LNCAP (cell line): Measurements from ENCODE around the gene SCARF2.

Experiments used
- TF ChIP-seq, protein P1 (sequence below): fragments of 450-650 bp; IDR thresholded peaks from 2 replicates; pipeline ENCODE4 v1.5.1; 2017; ENCODE audit warnings: mild to moderate bottlenecking

The SCARF2 gene

GRCh38 chr22:20463324-20464095, 25.9 kb upstream of the SCARF2 start:
- TF ChIP-seq, protein P1, sequence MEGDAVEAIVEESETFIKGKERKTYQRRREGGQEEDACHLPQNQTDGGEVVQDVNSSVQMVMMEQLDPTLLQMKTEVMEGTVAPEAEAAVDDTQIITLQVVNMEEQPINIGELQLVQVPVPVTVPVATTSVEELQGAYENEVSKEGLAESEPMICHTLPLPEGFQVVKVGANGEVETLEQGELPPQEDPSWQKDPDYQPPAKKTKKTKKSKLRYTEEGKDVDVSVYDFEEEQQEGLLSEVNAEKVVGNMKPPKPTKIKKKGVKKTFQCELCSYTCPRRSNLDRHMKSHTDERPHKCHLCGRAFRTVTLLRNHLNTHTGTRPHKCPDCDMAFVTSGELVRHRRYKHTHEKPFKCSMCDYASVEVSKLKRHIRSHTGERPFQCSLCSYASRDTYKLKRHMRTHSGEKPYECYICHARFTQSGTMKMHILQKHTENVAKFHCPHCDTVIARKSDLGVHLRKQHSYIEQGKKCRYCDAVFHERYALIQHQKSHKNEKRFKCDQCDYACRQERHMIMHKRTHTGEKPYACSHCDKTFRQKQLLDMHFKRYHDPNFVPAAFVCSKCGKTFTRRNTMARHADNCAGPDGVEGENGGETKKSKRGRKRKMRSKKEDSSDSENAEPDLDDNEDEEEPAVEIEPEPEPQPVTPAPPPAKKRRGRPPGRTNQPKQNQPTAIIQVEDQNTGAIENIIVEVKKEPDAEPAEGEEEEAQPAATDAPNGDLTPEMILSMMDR, result no peak

DNA sequence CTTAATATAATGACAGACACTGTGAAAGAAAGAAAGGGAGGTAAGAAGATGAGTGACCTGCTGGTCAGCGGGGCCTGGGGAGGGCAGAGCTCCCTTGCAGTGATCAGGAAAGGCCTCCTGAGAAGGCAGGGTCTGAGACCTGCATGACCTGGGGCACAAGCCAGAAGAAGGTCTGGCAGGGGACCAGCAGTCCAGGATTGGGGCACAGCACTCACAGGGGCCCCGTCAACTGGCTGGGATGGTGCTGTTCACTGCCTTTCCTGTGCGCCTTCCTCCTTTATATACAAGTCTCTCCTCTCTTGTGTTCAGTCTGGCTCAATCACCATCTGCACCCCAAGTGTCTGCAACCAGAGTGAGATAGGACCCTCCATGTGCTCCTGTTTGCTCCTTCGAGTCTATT, 22.2 kb upstream of the SCARF2 start:
- TF ChIP-seq, protein P1, result no peak

DNA sequence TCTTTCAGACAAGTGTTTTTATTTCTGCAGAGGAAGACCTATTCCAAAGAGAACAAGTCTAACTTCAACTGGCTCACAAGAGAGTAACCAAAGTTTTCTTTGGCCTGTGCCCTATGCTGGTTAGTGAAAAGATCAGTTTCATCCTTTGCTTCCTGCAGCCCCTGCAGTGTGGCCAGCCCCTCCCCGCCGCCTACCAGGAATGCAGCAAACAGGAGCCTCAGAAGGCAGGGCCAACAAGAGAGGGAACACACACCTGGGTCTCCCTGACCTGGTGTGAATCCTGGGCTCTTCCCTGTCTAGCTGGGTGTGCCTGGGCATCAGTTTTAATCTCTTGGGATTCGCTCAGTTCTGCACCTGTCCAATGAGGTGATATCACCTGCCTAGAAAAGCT, 21.5 kb upstream of the SCARF2 start:
- TF ChIP-seq, protein P1, result no peak

GRCh38 chr22:20458530-20459151, 21.0 kb upstream of the SCARF2 start:
- TF ChIP-seq, protein P1, result no peak

- TF ChIP-seq, protein P1, result no peak
These were observed 20.0 kb upstream of the SCARF2 start for GRCh38 chr22:20457506-20458240.

DNA sequence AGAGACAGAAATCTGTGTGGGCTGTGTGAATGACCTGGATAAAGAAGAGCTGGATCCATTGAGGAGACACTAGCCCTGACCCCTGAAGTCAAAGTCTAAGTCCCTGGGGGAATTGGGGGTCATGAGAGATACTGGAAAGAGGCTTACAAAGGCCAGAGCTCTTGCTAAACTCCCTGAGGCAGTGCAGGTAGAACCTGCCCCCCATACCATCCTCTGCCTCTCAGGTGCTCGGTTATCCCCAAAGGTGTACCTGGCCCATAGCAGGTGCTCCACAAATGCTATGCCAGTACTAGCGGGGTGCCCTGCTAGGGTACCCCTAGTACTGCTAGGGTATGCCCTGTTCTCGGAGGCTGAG, 19.1 kb upstream of the SCARF2 start:
- TF ChIP-seq, protein P1, result no peak

GRCh38 chr22:20456064-20456721, 18.6 kb upstream of the SCARF2 start:
- TF ChIP-seq, protein P1, result peak; percentile 79
